WTC11 (cell line): ENCODE measurements around the gene FSTL4. TPM values are rescaled to one million over a fixed set of nuclear protein-coding genes. Genes with fewer than 3 reads are reported as not detected.

Experiments
- FOXK1 ChIP-seq: sonication (generic); formaldehyde crosslinking; IDR thresholded peaks from 2 replicates; pipeline ENCODE4 v1.8.0; 2022; ENCODE audit warnings: mild to moderate bottlenecking, moderate library complexity, missing genetic modification reagents
- FOXP1 ChIP-seq: sonication (generic); formaldehyde crosslinking; IDR thresholded peaks from 2 replicates; pipeline ENCODE4 v1.8.0; 2022; ENCODE audit warnings: missing genetic modification reagents, mild to moderate bottlenecking, moderate library complexity, borderline replicate concordance
- NFE2L1 ChIP-seq: sonication (generic); formaldehyde crosslinking; IDR thresholded peaks from 2 replicates; pipeline ENCODE4 v1.8.1; 2023; ENCODE audit warnings: missing genetic modification reagents
- SMAD4 ChIP-seq: sonication (generic); formaldehyde crosslinking; IDR thresholded peaks from 2 replicates; pipeline ENCODE4 v1.8.0; 2022; ENCODE audit warnings: mild to moderate bottlenecking, missing genetic modification reagents
- TCF7 ChIP-seq: sonication (generic); formaldehyde crosslinking; IDR thresholded peaks from 2 replicates; pipeline ENCODE4 v1.8.0; 2022; ENCODE audit warnings: mild to moderate bottlenecking, low read depth, missing genetic modification reagents, moderate library complexity
- TEAD1 ChIP-seq: sonication (generic); formaldehyde crosslinking; IDR thresholded peaks from 2 replicates; pipeline ENCODE4 v1.8.0; 2022; ENCODE audit warnings: mild to moderate bottlenecking, missing genetic modification reagents
- TP53 ChIP-seq: sonication (generic); formaldehyde crosslinking; IDR thresholded peaks from 2 replicates; pipeline ENCODE4 v1.8.1; 2023; ENCODE audit warnings: mild to moderate bottlenecking, missing genetic modification reagents
- ZBTB21 ChIP-seq: sonication (generic); formaldehyde crosslinking; IDR thresholded peaks from 2 replicates; pipeline ENCODE4 v1.8.1; 2023; ENCODE audit warnings: mild to moderate bottlenecking, missing genetic modification reagents, borderline replicate concordance
- ZNF219 ChIP-seq: sonication (generic); formaldehyde crosslinking; IDR thresholded peaks from 2 replicates; pipeline ENCODE4 v1.8.0; 2023; ENCODE audit warnings: missing genetic modification reagents, mild to moderate bottlenecking, borderline replicate concordance
- ZNF232 ChIP-seq: sonication (generic); formaldehyde crosslinking; IDR thresholded peaks from 2 replicates; pipeline ENCODE4 v1.8.0; 2022; ENCODE audit warnings: mild to moderate bottlenecking, missing genetic modification reagents
- total RNA-seq: library from RNA; stranded (reverse); gene quantifications from 3 replicates; pipeline ENCODE4 v1.2.3, GENCODE V29; 2021
- TF ChIP-seq, protein P1 (sequence below): sonication (generic); formaldehyde crosslinking; IDR thresholded peaks from 2 replicates; pipeline ENCODE4 v1.8.0; 2022; ENCODE audit warnings: mild to moderate bottlenecking, missing genetic modification reagents
- TF ChIP-seq, protein P2 (sequence below): sonication (generic); formaldehyde crosslinking; IDR thresholded peaks from 2 replicates; pipeline ENCODE4 v1.8.0; 2023; ENCODE audit warnings: missing genetic modification reagents, mild to moderate bottlenecking, borderline replicate concordance
- TF ChIP-seq, protein P3 (sequence below): sonication (generic); formaldehyde crosslinking; IDR thresholded peaks from 2 replicates; pipeline ENCODE4 v1.8.0; 2023; ENCODE audit warnings: missing genetic modification reagents
- TF ChIP-seq, protein P4 (sequence below): fragments of 200-600 bp; IDR thresholded peaks from 2 replicates; pipeline ENCODE4 v1.8.0; 2022; ENCODE audit warnings: antibody characterized with exemption
- TF ChIP-seq, protein P5 (sequence below): fragments of 250-450 bp; sonication (Bioruptor Pico); IDR thresholded peaks from 2 replicates; pipeline ENCODE4 v1.8.0; 2021; ENCODE audit warnings: mild to moderate bottlenecking
- TF ChIP-seq, protein P6 (sequence below): sonication (generic); formaldehyde crosslinking; IDR thresholded peaks from 2 replicates; pipeline ENCODE4 v1.8.1; 2023; ENCODE audit warnings: mild to moderate bottlenecking, missing genetic modification reagents, moderate library complexity
- TF ChIP-seq, protein P7 (sequence below): sonication (generic); formaldehyde crosslinking; IDR thresholded peaks from 2 replicates; pipeline ENCODE4 v1.8.1; 2023; ENCODE audit warnings: mild to moderate bottlenecking, missing genetic modification reagents, moderate library complexity
- TF ChIP-seq, protein P8 (sequence below): fragments of 250-450 bp; sonication (Bioruptor Pico); IDR thresholded peaks from 2 replicates; pipeline ENCODE4 v1.9.0; 2021; ENCODE audit warnings: mild to moderate bottlenecking, borderline replicate concordance
- TF ChIP-seq, protein P9 (sequence below): sonication (generic); formaldehyde crosslinking; IDR thresholded peaks from 2 replicates; pipeline ENCODE4 v1.8.1; 2022; ENCODE audit warnings: mild to moderate bottlenecking, moderate library complexity, missing genetic modification reagents

The FSTL4 gene
- total RNA-seq, 1 experiment from 2014 or later: 6.1 TPM

DNA sequence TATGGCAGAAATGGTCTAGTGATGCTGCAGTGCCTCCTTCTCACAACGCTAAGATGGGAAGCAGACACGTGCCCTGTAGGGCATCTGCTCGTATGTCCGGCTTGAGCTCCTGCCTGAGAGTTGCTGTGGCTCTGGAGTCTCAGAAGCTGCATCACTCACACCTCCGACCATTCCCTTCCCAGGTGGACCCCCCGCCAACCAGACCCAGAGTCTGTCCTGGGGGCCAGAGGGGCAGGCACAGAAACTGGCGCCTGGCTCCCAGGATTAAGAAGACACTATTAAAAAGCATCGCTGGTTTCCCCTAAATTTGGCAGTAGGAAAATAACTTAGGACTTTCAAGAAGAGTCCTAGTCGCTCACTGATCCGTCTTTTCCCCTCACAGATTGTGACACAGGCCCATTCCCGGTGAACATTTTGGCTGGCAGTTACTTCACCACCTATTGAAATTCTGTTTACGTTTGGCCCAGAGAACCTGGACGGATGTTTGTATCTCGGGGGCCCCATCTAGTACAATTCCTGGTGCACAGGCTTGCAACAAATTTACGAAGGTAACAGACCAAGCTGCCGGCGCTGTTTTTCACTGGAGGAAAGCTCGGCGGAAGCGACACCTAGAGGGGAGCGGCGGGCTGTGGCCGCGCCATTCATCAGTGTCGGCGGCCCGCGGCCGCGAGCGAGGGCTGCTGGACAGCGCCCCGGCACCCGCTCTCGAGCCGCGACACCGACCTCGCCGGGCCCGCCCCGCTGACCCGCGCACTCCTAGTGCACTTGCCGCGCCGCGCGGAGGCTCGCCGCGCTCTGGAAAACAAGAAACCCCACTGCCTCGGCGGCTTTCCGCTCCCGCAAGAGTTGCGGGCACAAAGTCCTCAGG, 1.6 kb downstream of the FSTL4 start (continued):
- TF ChIP-seq, protein P1, sequence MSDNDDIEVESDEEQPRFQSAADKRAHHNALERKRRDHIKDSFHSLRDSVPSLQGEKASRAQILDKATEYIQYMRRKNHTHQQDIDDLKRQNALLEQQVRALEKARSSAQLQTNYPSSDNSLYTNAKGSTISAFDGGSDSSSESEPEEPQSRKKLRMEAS: no peak; the same call in 1 of the 2 replicates
- TF ChIP-seq, protein P2, sequence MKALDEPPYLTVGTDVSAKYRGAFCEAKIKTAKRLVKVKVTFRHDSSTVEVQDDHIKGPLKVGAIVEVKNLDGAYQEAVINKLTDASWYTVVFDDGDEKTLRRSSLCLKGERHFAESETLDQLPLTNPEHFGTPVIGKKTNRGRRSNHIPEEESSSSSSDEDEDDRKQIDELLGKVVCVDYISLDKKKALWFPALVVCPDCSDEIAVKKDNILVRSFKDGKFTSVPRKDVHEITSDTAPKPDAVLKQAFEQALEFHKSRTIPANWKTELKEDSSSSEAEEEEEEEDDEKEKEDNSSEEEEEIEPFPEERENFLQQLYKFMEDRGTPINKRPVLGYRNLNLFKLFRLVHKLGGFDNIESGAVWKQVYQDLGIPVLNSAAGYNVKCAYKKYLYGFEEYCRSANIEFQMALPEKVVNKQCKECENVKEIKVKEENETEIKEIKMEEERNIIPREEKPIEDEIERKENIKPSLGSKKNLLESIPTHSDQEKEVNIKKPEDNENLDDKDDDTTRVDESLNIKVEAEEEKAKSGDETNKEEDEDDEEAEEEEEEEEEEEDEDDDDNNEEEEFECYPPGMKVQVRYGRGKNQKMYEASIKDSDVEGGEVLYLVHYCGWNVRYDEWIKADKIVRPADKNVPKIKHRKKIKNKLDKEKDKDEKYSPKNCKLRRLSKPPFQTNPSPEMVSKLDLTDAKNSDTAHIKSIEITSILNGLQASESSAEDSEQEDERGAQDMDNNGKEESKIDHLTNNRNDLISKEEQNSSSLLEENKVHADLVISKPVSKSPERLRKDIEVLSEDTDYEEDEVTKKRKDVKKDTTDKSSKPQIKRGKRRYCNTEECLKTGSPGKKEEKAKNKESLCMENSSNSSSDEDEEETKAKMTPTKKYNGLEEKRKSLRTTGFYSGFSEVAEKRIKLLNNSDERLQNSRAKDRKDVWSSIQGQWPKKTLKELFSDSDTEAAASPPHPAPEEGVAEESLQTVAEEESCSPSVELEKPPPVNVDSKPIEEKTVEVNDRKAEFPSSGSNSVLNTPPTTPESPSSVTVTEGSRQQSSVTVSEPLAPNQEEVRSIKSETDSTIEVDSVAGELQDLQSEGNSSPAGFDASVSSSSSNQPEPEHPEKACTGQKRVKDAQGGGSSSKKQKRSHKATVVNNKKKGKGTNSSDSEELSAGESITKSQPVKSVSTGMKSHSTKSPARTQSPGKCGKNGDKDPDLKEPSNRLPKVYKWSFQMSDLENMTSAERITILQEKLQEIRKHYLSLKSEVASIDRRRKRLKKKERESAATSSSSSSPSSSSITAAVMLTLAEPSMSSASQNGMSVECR: peak; percentile 43; the same call in 1 of the 2 replicates
- no peak for TF ChIP-seq FOXP1 (CRISPR knock-in tag)
- peak; percentile 27; the same call in 1 of the 2 replicates for TF ChIP-seq ZNF219 (CRISPR knock-in tag)
- TF ChIP-seq ZBTB21 (CRISPR knock-in tag): no peak
- TF ChIP-seq, protein P3, sequence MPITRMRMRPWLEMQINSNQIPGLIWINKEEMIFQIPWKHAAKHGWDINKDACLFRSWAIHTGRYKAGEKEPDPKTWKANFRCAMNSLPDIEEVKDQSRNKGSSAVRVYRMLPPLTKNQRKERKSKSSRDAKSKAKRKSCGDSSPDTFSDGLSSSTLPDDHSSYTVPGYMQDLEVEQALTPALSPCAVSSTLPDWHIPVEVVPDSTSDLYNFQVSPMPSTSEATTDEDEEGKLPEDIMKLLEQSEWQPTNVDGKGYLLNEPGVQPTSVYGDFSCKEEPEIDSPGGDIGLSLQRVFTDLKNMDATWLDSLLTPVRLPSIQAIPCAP (CRISPR knock-in tag): no peak
- TF ChIP-seq, protein P4, sequence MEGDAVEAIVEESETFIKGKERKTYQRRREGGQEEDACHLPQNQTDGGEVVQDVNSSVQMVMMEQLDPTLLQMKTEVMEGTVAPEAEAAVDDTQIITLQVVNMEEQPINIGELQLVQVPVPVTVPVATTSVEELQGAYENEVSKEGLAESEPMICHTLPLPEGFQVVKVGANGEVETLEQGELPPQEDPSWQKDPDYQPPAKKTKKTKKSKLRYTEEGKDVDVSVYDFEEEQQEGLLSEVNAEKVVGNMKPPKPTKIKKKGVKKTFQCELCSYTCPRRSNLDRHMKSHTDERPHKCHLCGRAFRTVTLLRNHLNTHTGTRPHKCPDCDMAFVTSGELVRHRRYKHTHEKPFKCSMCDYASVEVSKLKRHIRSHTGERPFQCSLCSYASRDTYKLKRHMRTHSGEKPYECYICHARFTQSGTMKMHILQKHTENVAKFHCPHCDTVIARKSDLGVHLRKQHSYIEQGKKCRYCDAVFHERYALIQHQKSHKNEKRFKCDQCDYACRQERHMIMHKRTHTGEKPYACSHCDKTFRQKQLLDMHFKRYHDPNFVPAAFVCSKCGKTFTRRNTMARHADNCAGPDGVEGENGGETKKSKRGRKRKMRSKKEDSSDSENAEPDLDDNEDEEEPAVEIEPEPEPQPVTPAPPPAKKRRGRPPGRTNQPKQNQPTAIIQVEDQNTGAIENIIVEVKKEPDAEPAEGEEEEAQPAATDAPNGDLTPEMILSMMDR: 0 out of 2 replicates have a peak, but pooled peaks have one; percentile 23
- peak; percentile 74; the same call in 1 of the 2 replicates for TF ChIP-seq TEAD1 (CRISPR knock-in tag)
- TF ChIP-seq, protein P5, sequence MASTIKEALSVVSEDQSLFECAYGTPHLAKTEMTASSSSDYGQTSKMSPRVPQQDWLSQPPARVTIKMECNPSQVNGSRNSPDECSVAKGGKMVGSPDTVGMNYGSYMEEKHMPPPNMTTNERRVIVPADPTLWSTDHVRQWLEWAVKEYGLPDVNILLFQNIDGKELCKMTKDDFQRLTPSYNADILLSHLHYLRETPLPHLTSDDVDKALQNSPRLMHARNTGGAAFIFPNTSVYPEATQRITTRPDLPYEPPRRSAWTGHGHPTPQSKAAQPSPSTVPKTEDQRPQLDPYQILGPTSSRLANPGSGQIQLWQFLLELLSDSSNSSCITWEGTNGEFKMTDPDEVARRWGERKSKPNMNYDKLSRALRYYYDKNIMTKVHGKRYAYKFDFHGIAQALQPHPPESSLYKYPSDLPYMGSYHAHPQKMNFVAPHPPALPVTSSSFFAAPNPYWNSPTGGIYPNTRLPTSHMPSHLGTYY (CRISPR knock-in tag): no peak
- TF ChIP-seq, protein P6, sequence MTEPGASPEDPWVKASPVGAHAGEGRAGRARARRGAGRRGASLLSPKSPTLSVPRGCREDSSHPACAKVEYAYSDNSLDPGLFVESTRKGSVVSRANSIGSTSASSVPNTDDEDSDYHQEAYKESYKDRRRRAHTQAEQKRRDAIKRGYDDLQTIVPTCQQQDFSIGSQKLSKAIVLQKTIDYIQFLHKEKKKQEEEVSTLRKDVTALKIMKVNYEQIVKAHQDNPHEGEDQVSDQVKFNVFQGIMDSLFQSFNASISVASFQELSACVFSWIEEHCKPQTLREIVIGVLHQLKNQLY (CRISPR knock-in tag): no peak
- TF ChIP-seq, protein P7, sequence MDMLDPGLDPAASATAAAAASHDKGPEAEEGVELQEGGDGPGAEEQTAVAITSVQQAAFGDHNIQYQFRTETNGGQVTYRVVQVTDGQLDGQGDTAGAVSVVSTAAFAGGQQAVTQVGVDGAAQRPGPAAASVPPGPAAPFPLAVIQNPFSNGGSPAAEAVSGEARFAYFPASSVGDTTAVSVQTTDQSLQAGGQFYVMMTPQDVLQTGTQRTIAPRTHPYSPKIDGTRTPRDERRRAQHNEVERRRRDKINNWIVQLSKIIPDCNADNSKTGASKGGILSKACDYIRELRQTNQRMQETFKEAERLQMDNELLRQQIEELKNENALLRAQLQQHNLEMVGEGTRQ (CRISPR knock-in tag): no peak
- TF ChIP-seq, protein P8, sequence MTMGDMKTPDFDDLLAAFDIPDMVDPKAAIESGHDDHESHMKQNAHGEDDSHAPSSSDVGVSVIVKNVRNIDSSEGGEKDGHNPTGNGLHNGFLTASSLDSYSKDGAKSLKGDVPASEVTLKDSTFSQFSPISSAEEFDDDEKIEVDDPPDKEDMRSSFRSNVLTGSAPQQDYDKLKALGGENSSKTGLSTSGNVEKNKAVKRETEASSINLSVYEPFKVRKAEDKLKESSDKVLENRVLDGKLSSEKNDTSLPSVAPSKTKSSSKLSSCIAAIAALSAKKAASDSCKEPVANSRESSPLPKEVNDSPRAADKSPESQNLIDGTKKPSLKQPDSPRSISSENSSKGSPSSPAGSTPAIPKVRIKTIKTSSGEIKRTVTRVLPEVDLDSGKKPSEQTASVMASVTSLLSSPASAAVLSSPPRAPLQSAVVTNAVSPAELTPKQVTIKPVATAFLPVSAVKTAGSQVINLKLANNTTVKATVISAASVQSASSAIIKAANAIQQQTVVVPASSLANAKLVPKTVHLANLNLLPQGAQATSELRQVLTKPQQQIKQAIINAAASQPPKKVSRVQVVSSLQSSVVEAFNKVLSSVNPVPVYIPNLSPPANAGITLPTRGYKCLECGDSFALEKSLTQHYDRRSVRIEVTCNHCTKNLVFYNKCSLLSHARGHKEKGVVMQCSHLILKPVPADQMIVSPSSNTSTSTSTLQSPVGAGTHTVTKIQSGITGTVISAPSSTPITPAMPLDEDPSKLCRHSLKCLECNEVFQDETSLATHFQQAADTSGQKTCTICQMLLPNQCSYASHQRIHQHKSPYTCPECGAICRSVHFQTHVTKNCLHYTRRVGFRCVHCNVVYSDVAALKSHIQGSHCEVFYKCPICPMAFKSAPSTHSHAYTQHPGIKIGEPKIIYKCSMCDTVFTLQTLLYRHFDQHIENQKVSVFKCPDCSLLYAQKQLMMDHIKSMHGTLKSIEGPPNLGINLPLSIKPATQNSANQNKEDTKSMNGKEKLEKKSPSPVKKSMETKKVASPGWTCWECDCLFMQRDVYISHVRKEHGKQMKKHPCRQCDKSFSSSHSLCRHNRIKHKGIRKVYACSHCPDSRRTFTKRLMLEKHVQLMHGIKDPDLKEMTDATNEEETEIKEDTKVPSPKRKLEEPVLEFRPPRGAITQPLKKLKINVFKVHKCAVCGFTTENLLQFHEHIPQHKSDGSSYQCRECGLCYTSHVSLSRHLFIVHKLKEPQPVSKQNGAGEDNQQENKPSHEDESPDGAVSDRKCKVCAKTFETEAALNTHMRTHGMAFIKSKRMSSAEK (CRISPR knock-in tag): no peak
- peak; percentile 66; the same call in 1 of the 2 replicates for TF ChIP-seq FOXK1 (CRISPR knock-in tag)
- TF ChIP-seq, protein P9, sequence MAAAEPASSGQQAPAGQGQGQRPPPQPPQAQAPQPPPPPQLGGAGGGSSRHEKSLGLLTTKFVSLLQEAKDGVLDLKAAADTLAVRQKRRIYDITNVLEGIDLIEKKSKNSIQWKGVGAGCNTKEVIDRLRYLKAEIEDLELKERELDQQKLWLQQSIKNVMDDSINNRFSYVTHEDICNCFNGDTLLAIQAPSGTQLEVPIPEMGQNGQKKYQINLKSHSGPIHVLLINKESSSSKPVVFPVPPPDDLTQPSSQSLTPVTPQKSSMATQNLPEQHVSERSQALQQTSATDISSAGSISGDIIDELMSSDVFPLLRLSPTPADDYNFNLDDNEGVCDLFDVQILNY (CRISPR knock-in tag): peak; percentile 77; the same call in 1 of the 2 replicates
- TF ChIP-seq NFE2L1 (CRISPR knock-in tag): 0 out of 2 replicates have a peak, but pooled peaks have one; percentile 13
- TF ChIP-seq SMAD4: no peak
- TF ChIP-seq TP53 (CRISPR knock-in tag): peak; percentile 80
- TF ChIP-seq TCF7 (CRISPR knock-in tag): 0 out of 2 replicates have a peak, but pooled peaks have one; percentile 50
- no peak for TF ChIP-seq ZNF232
